ENCODE results near the gene PPP6R2. TPM values are rescaled to one million over a fixed set of nuclear protein-coding genes. Genes with fewer than 3 reads are reported as not detected.

Gene PPP6R2
- total RNA-seq, 1 experiment from 2014 or later = 42.6 TPM

- no peak overlapping the region for H3K4me3 Mint-ChIP-seq
- H3K27me3 Mint-ChIP-seq (ENCODE audit: low read depth) = no peaks in the 10 kb centered on the region
- H3K4me1 Mint-ChIP-seq = no peaks in the 10 kb centered on the region
- H3K27ac Mint-ChIP-seq = 0 out of 7 replicates have a peak overlapping the region, but pooled peaks of 1 of the 3 experiments have one; percentile 41
- Histone ChIP-seq H2BK20ac (ENCODE audit: low read depth, low read length, poor library complexity, severe bottlenecking) (no peak overlapping the region), H3K9ac (ENCODE audit: extremely low read depth, insufficient read length, low read length) (no peak overlapping the region), H3K18ac (ENCODE audit: insufficient read length, low read depth, low read length) (no peak overlapping the region), H3K56ac (ENCODE audit: insufficient read length, low read depth, low read length) (no peak overlapping the region), H4K91ac (ENCODE audit: insufficient read length, low read depth, low read length) (no peak overlapping the region), H3K23me2 (ENCODE audit: insufficient read length, low read depth, low read length, poor library complexity, severe bottlenecking) (no peaks in the 10 kb centered on the region), H3K23ac (ENCODE audit: insufficient read length, low read depth, low read length) (no peak overlapping the region), H3K79me1 (ENCODE audit: insufficient read depth, low read depth, low read length, poor library complexity, severe bottlenecking) (no peaks in the 10 kb centered on the region), H2BK5ac (ENCODE audit: insufficient read length, low read length) (no peak overlapping the region), H3K79me2 (ENCODE audit: insufficient read depth, low read length) (no peaks in the 10 kb centered on the region), H3K14ac (ENCODE audit: insufficient read depth, low read length) (no peak overlapping the region), H3K27me3 (ENCODE audit: insufficient read depth, low read length) (no peaks in the 10 kb centered on the region), H3K4me2 (ENCODE audit: insufficient read depth, insufficient read length, low read length) (no peak overlapping the region), H4K5ac (ENCODE audit: insufficient read length, low read depth, low read length) (no peak overlapping the region), H2AFZ (ENCODE audit: low read length) (no peak overlapping the region), H2BK120ac (ENCODE audit: low read depth, low read length, poor library complexity, severe bottlenecking) (no peak overlapping the region), H2BK15ac (ENCODE audit: low read depth, low read length) (no peak overlapping the region), H3T11ph (ENCODE audit: low read length) (no peak overlapping the region), H3K9me3 (ENCODE audit: control insufficient read depth, low read depth, low read length) (no peaks in the 10 kb centered on the region), H3K4ac (ENCODE audit: low read depth, low read length) (no peak overlapping the region), H3K27ac (ENCODE audit: insufficient read length, low read depth, low read length) (no peak overlapping the region), H4K20me1 (ENCODE audit: control insufficient read depth, insufficient read depth, insufficient read length) (no peaks in the 10 kb centered on the region), H2AK5ac (ENCODE audit: insufficient read length, low read length) (no peak overlapping the region), H4K8ac (replicated peaks; ENCODE audit: insufficient read length, low read depth, low read length) (no peak overlapping the region), H2BK12ac (ENCODE audit: insufficient read length, low read depth, low read length) (no peak overlapping the region), H3K4me1 (ENCODE audit: insufficient read depth, low read length) (no peaks in the 10 kb centered on the region)
- no CpG with 5 or more reads among the region's 10 CpGs for WGBS (ENCODE audit: extremely low coverage, insufficient read length, low lambda C conversion rate)
- TF ChIP-seq CTCF (conservative IDR thresholded peaks at IDR 0.05) = no peak
- DNase-seq = no peak
- H3K36me3 Mint-ChIP-seq (ENCODE audit: insufficient read depth in 1 of 3, low read depth in 3 of 3) = peaks cover 30 to 79% (median 78%) of the 10 kb centered on the region in 3 experiments; a peak in 6 of 7 replicates
- no peaks in the 10 kb centered on the region for H3K9me3 Mint-ChIP-seq
Measured at GRCh38 chr22:50420015-50420414, 76.9 kb downstream of the PPP6R2 start.

Measured in H9 (cell line).